Measurements from ENCODE around the gene TEX22. TPM values are rescaled to one million over a fixed set of nuclear protein-coding genes. Genes with fewer than 3 reads are reported as not detected.

The TEX22 gene
- total RNA-seq, 1 experiment from 2014 or later: 0.67 TPM

GRCh38 chr14:105436891-105437722 is 38.8 kb downstream of the TEX22 start:
- Histone ChIP-seq H3K9me3 (ENCODE audit: low read length) (no peaks in the 10 kb centered on the region), H3K36me3 (ENCODE audit: insufficient read depth, low read length) (peaks cover 12% of the 10 kb centered on the region), H3K9me2 (replicated peaks; ENCODE audit: insufficient read depth, low read length) (no peaks in the 10 kb centered on the region), H3K9ac (ENCODE audit: low read length) (no peak overlapping the region), H3K27me3 (ENCODE audit: low read length) (no peaks in the 10 kb centered on the region), H4K20me1 (ENCODE audit: insufficient read depth, low read depth, low read length) (peaks cover 67% of the 10 kb centered on the region), H2AFZ (ENCODE audit: low read length) (no peak overlapping the region), H3K4me1 (ENCODE audit: low read length) (no peaks in the 10 kb centered on the region), H3K27ac (ENCODE audit: low read length) (no peak overlapping the region), H3K4me3 (ENCODE audit: low read length) (no peak overlapping the region), H3K79me2 (ENCODE audit: low read length) (peaks cover 79% of the 10 kb centered on the region), H3K4me2 (ENCODE audit: low read depth, low read length, poor library complexity, severe bottlenecking) (no peak overlapping the region)
- DNase-seq: no peak

GRCh38 chr14:105437723-105438500 is 39.6 kb downstream of the TEX22 start:
- Histone ChIP-seq H4K20me1 (ENCODE audit: insufficient read depth, low read depth, low read length) (peaks cover 72% of the 10 kb centered on the region), H3K4me2 (ENCODE audit: low read depth, low read length, poor library complexity, severe bottlenecking) (no peak overlapping the region), H3K79me2 (ENCODE audit: low read length) (peaks cover 73% of the 10 kb centered on the region), H3K9me3 (ENCODE audit: low read length) (no peaks in the 10 kb centered on the region), H3K36me3 (ENCODE audit: insufficient read depth, low read length) (peaks cover 17% of the 10 kb centered on the region), H3K27ac (ENCODE audit: low read length) (no peak overlapping the region), H3K4me3 (ENCODE audit: low read length) (no peak overlapping the region), H3K27me3 (ENCODE audit: low read length) (no peaks in the 10 kb centered on the region), H2AFZ (ENCODE audit: low read length) (no peak overlapping the region), H3K9me2 (replicated peaks; ENCODE audit: insufficient read depth, low read length) (no peaks in the 10 kb centered on the region), H3K9ac (ENCODE audit: low read length) (no peak overlapping the region), H3K4me1 (ENCODE audit: low read length) (no peaks in the 10 kb centered on the region)
- DNase-seq: no peak

- peaks cover 60% of the 10 kb centered on the region for H3K79me2 ChIP-seq (ENCODE audit: low read length)
These were observed 40.8 kb downstream of the TEX22 start for GRCh38 chr14:105439179-105439578.

DNA sequence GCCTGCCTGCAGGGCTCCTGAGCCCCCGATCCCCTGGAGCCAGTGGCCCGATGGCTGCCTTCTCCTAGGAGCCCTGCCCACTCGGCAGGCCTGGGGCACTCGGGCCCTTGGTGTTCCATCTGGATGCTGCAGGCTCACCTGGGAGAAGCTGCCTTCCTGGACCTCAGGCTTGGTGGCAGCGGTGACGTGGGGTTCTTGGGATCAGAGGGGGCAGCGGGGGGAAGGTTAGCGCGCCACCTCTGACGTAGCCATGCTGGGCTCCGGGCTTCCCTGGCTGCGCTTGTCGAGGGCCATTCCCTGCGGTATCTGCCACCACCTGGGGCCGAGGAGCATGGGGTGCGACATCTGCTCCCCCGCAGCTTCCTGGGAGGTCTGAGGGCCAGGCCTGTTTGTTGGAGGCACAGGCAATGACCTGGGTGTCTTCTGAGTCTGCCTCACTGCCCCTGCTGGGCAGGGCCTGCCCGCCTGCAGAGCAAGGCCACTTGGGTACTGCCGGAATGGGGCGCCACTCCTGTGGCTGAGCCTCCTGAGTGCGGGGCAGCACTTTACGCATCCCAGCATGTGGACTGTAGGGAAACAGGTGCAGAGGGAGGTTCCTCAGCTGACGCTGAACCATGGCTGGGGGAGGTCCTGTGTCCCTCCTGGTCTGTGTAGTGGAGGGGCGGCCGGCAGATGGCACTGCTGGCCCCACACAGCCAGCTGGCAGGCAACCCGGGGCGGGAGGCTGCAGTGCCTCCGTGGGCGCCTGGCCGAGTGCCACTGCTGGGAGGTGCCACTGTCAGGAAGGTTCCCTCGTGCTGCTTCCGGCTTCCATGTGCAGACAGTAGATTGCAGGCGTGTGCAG is 41.6 kb downstream of the TEX22 start:
- Histone ChIP-seq H3K4me3 (ENCODE audit: low read length) (no peak overlapping the region), H4K20me1 (ENCODE audit: insufficient read depth, low read depth, low read length) (peaks cover 65% of the 10 kb centered on the region), H3K9me3 (ENCODE audit: low read length) (no peaks in the 10 kb centered on the region), H3K27me3 (ENCODE audit: low read length) (no peaks in the 10 kb centered on the region), H3K4me2 (ENCODE audit: low read depth, low read length, poor library complexity, severe bottlenecking) (no peak overlapping the region), H3K4me1 (ENCODE audit: low read length) (no peaks in the 10 kb centered on the region), H3K79me2 (ENCODE audit: low read length) (peaks cover 53% of the 10 kb centered on the region), H3K9ac (ENCODE audit: low read length) (no peak overlapping the region), H3K27ac (ENCODE audit: low read length) (no peak overlapping the region), H2AFZ (ENCODE audit: low read length) (no peak overlapping the region), H3K36me3 (ENCODE audit: insufficient read depth, low read length) (peaks cover 17% of the 10 kb centered on the region), H3K9me2 (replicated peaks; ENCODE audit: insufficient read depth, low read length) (no peaks in the 10 kb centered on the region)
- DNase-seq: no peak

More at GRCh38 chr14:105439179-105439578, 40.8 kb downstream of the TEX22 start:
- no peak overlapping the region for H3K4me2 ChIP-seq (ENCODE audit: low read depth, low read length, poor library complexity, severe bottlenecking)
- no peak overlapping the region for H3K27ac ChIP-seq (ENCODE audit: low read length)
- no peaks in the 10 kb centered on the region for H3K9me3 ChIP-seq (ENCODE audit: low read length)
- no peaks in the 10 kb centered on the region for H3K4me1 ChIP-seq (ENCODE audit: low read length)
- H3K4me3 ChIP-seq (ENCODE audit: low read length): no peak overlapping the region
- H3K36me3 ChIP-seq (ENCODE audit: insufficient read depth, low read length): peaks cover 17% of the 10 kb centered on the region
- peaks cover 68% of the 10 kb centered on the region for H4K20me1 ChIP-seq (ENCODE audit: insufficient read depth, low read depth, low read length)
- no peaks in the 10 kb centered on the region for H3K9me2 ChIP-seq (replicated peaks; ENCODE audit: insufficient read depth, low read length)
- no peaks in the 10 kb centered on the region for H3K27me3 ChIP-seq (ENCODE audit: low read length)
- H2AFZ ChIP-seq (ENCODE audit: low read length): no peak overlapping the region
- no peak for DNase-seq
- H3K9ac ChIP-seq (ENCODE audit: low read length): no peak overlapping the region

- Histone ChIP-seq H3K9ac (ENCODE audit: low read length) (no peak overlapping the region), H3K79me2 (ENCODE audit: low read length) (peaks cover 47% of the 10 kb centered on the region), H3K27me3 (ENCODE audit: low read length) (no peaks in the 10 kb centered on the region), H2AFZ (ENCODE audit: low read length) (no peak overlapping the region), H4K20me1 (ENCODE audit: insufficient read depth, low read depth, low read length) (peaks cover 59% of the 10 kb centered on the region), H3K4me3 (ENCODE audit: low read length) (no peak overlapping the region), H3K4me2 (ENCODE audit: low read depth, low read length, poor library complexity, severe bottlenecking) (no peak overlapping the region), H3K9me3 (ENCODE audit: low read length) (no peaks in the 10 kb centered on the region), H3K4me1 (ENCODE audit: low read length) (no peaks in the 10 kb centered on the region), H3K36me3 (ENCODE audit: insufficient read depth, low read length) (peaks cover 16% of the 10 kb centered on the region), H3K27ac (ENCODE audit: low read length) (no peak overlapping the region), H3K9me2 (replicated peaks; ENCODE audit: insufficient read depth, low read length) (no peaks in the 10 kb centered on the region)
- DNase-seq: no peak
These were observed 42.2 kb downstream of the TEX22 start for GRCh38 chr14:105440554-105440900.

GRCh38 chr14:105440992-105441391 is 42.7 kb downstream of the TEX22 start:
- H3K79me2 ChIP-seq (ENCODE audit: low read length): peaks cover 42% of the 10 kb centered on the region
- H3K27ac ChIP-seq (ENCODE audit: low read length): no peak overlapping the region
- no peaks in the 10 kb centered on the region for H3K9me3 ChIP-seq (ENCODE audit: low read length)
- H4K20me1 ChIP-seq (ENCODE audit: insufficient read depth, low read depth, low read length): peaks cover 55% of the 10 kb centered on the region
- H3K4me2 ChIP-seq (ENCODE audit: low read depth, low read length, poor library complexity, severe bottlenecking): no peak overlapping the region
- no peak overlapping the region for H3K4me3 ChIP-seq (ENCODE audit: low read length)
- no peak overlapping the region for H2AFZ ChIP-seq (ENCODE audit: low read length)
- no peak for DNase-seq
- no peaks in the 10 kb centered on the region for H3K4me1 ChIP-seq (ENCODE audit: low read length)
- H3K9me2 ChIP-seq (replicated peaks; ENCODE audit: insufficient read depth, low read length): no peaks in the 10 kb centered on the region
- H3K9ac ChIP-seq (ENCODE audit: low read length): no peak overlapping the region
- no peaks in the 10 kb centered on the region for H3K27me3 ChIP-seq (ENCODE audit: low read length)
- peaks cover 12% of the 10 kb centered on the region for H3K36me3 ChIP-seq (ENCODE audit: insufficient read depth, low read length)

GRCh38 chr14:105442125-105442524 is 43.8 kb downstream of the TEX22 start:
- Histone ChIP-seq H3K9me3 (ENCODE audit: low read length) (no peaks in the 10 kb centered on the region), H3K4me1 (ENCODE audit: low read length) (no peaks in the 10 kb centered on the region), H2AFZ (ENCODE audit: low read length) (no peak overlapping the region), H3K4me2 (ENCODE audit: low read depth, low read length, poor library complexity, severe bottlenecking) (no peak overlapping the region), H3K4me3 (ENCODE audit: low read length) (no peak overlapping the region), H3K9me2 (replicated peaks; ENCODE audit: insufficient read depth, low read length) (no peaks in the 10 kb centered on the region), H4K20me1 (ENCODE audit: insufficient read depth, low read depth, low read length) (peaks cover 49% of the 10 kb centered on the region), H3K27me3 (ENCODE audit: low read length) (no peaks in the 10 kb centered on the region), H3K27ac (ENCODE audit: low read length) (no peak overlapping the region), H3K36me3 (ENCODE audit: insufficient read depth, low read length) (peaks cover 7% of the 10 kb centered on the region), H3K9ac (ENCODE audit: low read length) (no peak overlapping the region), H3K79me2 (ENCODE audit: low read length) (peaks cover 31% of the 10 kb centered on the region)
- DNase-seq: no peak

DNA sequence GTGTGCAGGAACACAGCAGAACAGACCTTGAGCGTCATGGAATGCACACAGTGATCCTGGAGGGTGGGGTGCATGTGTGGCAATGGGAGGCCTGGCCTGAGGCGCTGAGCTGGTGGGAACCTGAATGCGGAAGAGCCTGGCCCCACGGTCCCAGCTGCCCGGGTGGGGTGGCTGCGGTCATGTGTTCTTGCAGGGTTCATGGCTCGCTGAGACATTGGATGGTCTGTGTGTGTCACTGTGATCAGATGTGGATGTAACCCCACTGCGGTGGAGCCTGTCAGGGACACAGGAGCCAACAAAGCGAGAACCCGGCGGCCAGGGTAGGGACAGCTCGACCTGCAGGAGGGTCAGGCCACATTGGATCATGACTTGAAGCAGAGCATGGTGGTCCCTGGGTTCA is 44.5 kb downstream of the TEX22 start:
- H3K27me3 ChIP-seq (ENCODE audit: low read length): no peaks in the 10 kb centered on the region
- no peak overlapping the region for H2AFZ ChIP-seq (ENCODE audit: low read length)
- no peak overlapping the region for H3K4me3 ChIP-seq (ENCODE audit: low read length)
- no peak overlapping the region for H3K27ac ChIP-seq (ENCODE audit: low read length)
- no peaks in the 10 kb centered on the region for H3K4me1 ChIP-seq (ENCODE audit: low read length)
- H3K79me2 ChIP-seq (ENCODE audit: low read length): peaks cover 24% of the 10 kb centered on the region
- no peaks in the 10 kb centered on the region for H3K9me2 ChIP-seq (replicated peaks; ENCODE audit: insufficient read depth, low read length)
- H3K4me2 ChIP-seq (ENCODE audit: low read depth, low read length, poor library complexity, severe bottlenecking): no peak overlapping the region
- no peaks in the 10 kb centered on the region for H3K9me3 ChIP-seq (ENCODE audit: low read length)
- H4K20me1 ChIP-seq (ENCODE audit: insufficient read depth, low read depth, low read length): peaks cover 44% of the 10 kb centered on the region
- DNase-seq: no peak
- peaks cover 7% of the 10 kb centered on the region for H3K36me3 ChIP-seq (ENCODE audit: insufficient read depth, low read length)
- no peak overlapping the region for H3K9ac ChIP-seq (ENCODE audit: low read length)
